ENCODE measurements around the gene FBXO31.
"Not testable (repeated sequence)": the region's sequence is repeated elsewhere in the genome, so short reads cannot be mapped to it uniquely, and the experiment has no call there.

DNA sequence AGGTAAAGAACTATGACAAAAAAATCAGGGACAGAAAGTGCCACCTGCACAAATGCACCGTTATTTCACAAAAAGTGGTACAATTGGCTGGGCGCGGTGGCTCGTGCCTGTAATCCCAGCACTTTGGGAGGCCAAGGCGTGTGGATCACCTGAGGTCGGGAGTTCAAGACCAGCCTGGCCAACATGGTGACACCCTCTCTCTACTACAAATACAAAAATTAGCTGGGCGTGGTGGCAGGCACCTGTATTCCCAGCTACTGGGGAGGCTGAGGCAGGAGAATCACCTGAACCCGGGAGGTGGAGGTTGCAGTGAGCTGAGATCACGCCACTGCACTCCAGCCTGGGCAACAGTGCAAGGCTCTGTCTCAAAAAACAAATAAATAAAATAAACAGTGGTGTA, 6.3 kb upstream of the FBXO31 start:
- TF ChIP-seq PAX5 (IDR thresholded peaks at IDR 0.05; ENCODE audit: borderline replicate concordance, low read depth, low read length); POLR2A (IDR thresholded peaks at IDR 0.05; ENCODE audit: low read depth, low read length); PAX8 (IDR thresholded peaks at IDR 0.05): not testable (repeated sequence)
